NCI-H526 (cell line): ENCODE measurements around the gene COX7C.
"Not testable (repeated sequence)": the region's sequence is repeated elsewhere in the genome, so short reads cannot be mapped to it uniquely, and the experiment has no call there.

Experiments used
- DNase-seq, 2 experiments: peaks; one replicate each; lab custom pipeline; 2025; lab: John Stamatoyannopoulos, UW

Gene COX7C

GRCh38 chr5:86617756-86618576 is at the start of gene COX7C:
COX7C (plus strand) TSS chr5:86617941; CDS start chr5:86618056, 115 bp downstream.
- DNase-seq: peak; percentile 88 to 96

GRCh38 chr5:86569522-86570426 is 48.0 kb upstream of the COX7C start:
- DNase-seq: not testable (repeated sequence)

- no peak for DNase-seq
Measured at GRCh38 chr5:86570427-86571083, 47.2 kb upstream of the COX7C start.

- DNase-seq: not testable (repeated sequence)
Measured at GRCh38 chr5:86571109-86571508, 46.6 kb upstream of the COX7C start.

- no peak for DNase-seq
Measured at GRCh38 chr5:86572825-86573517, 44.8 kb upstream of the COX7C start.

- DNase-seq: no peak
Measured at GRCh38 chr5:86579502-86579901, 38.2 kb upstream of the COX7C start.

GRCh38 chr5:86596476-86596875 is 21.3 kb upstream of the COX7C start:
- DNase-seq: no peak

- no peak for DNase-seq
Measured at GRCh38 chr5:86605881-86606280, 11.9 kb upstream of the COX7C start.

GRCh38 chr5:86613455-86613854 is 4.3 kb upstream of the COX7C start:
- DNase-seq: no peak

GRCh38 chr5:86617309-86617755 is 409 bp upstream of the COX7C start:
- DNase-seq: no peak

- DNase-seq: no peak
Measured at GRCh38 chr5:86623785-86624483, 6.2 kb downstream of the COX7C start.

- DNase-seq: no peak
Measured at GRCh38 chr5:86625148-86625547, 7.4 kb downstream of the COX7C start.

GRCh38 chr5:86626149-86626548 is 8.4 kb downstream of the COX7C start:
- no peak for DNase-seq

- DNase-seq: no peak
Measured at GRCh38 chr5:86631165-86631564, 13.4 kb downstream of the COX7C start.

GRCh38 chr5:86640998-86641397 is 23.3 kb downstream of the COX7C start:
- no peak for DNase-seq

- peak in 1 of 2 experiments; percentile 5 for DNase-seq
Measured at GRCh38 chr5:86644843-86645242, 27.1 kb downstream of the COX7C start.

GRCh38 chr5:86645885-86646284 is 28.1 kb downstream of the COX7C start:
- no peak for DNase-seq

GRCh38 chr5:86646671-86647070 is 28.9 kb downstream of the COX7C start:
- DNase-seq: no peak

GRCh38 chr5:86649832-86650505 is 32.2 kb downstream of the COX7C start:
- DNase-seq: no peak

- DNase-seq: not testable (repeated sequence)
Measured at GRCh38 chr5:86660771-86661170, 43.0 kb downstream of the COX7C start.
